ENCODE measurements around the gene MSTN.
"Not testable (repeated sequence)": the region's sequence is repeated elsewhere in the genome, so short reads cannot be mapped to it uniquely, and the experiment has no call there.

Gene MSTN

GRCh38 chr2:190068764-190069163, 6.2 kb upstream of the MSTN start:
- in situ Hi-C loops (cut with HindIII; ENCODE audit: low sequenced_read_pairs): no loop called here

- in situ Hi-C loops (cut with HindIII; ENCODE audit: low sequenced_read_pairs): no loop called here
These were observed 3.3 kb upstream of the MSTN start for GRCh38 chr2:190065839-190066238.

GRCh38 chr2:190063624-190064023, 1.1 kb upstream of the MSTN start:
- in situ Hi-C loops (cut with HindIII; ENCODE audit: low sequenced_read_pairs): no loop called here

GRCh38 chr2:190062053-190062452, 476 bp downstream of the MSTN start:
- in situ Hi-C loops (cut with HindIII; ENCODE audit: low sequenced_read_pairs): no loop called here

- in situ Hi-C loops (cut with HindIII; ENCODE audit: low sequenced_read_pairs): no loop called here
These were observed 1.9 kb downstream of the MSTN start for GRCh38 chr2:190060626-190061025.

GRCh38 chr2:190060019-190060418, 2.5 kb downstream of the MSTN start:
- in situ Hi-C loops (cut with HindIII; ENCODE audit: low sequenced_read_pairs): no loop called here

GRCh38 chr2:190053426-190053825, 9.1 kb downstream of the MSTN start:
- in situ Hi-C loops (cut with HindIII; ENCODE audit: low sequenced_read_pairs): no loop called here

- in situ Hi-C loops (cut with HindIII; ENCODE audit: low sequenced_read_pairs): no loop called here
These were observed 10.2 kb downstream of the MSTN start for GRCh38 chr2:190052307-190052706.

GRCh38 chr2:190051223-190051622, 11.3 kb downstream of the MSTN start:
- in situ Hi-C loops (cut with HindIII; ENCODE audit: low sequenced_read_pairs): no loop called here

GRCh38 chr2:190050001-190050400, 12.5 kb downstream of the MSTN start:
- in situ Hi-C loops (cut with HindIII; ENCODE audit: low sequenced_read_pairs): no loop called here

- in situ Hi-C loops (cut with HindIII; ENCODE audit: low sequenced_read_pairs): no loop called here
These were observed 17.7 kb downstream of the MSTN start for GRCh38 chr2:190044866-190045265.

GRCh38 chr2:190043441-190043840, 19.1 kb downstream of the MSTN start:
- in situ Hi-C loops (cut with HindIII; ENCODE audit: low sequenced_read_pairs): no loop called here

- in situ Hi-C loops (cut with HindIII; ENCODE audit: low sequenced_read_pairs): loop anchor here (5.0 kb wide), 1 partner anchor 39 kb away; no protein-coding TSS in a partner anchor
These were observed 26.5 kb downstream of the MSTN start for GRCh38 chr2:190036071-190036470.

GRCh38 chr2:190034417-190034816, 28.1 kb downstream of the MSTN start:
- in situ Hi-C loops (cut with HindIII; ENCODE audit: low sequenced_read_pairs): not testable (repeated sequence)

- in situ Hi-C loops (cut with HindIII; ENCODE audit: low sequenced_read_pairs): no loop called here
These were observed 30.4 kb downstream of the MSTN start for GRCh38 chr2:190031969-190032618.

- in situ Hi-C loops (cut with HindIII; ENCODE audit: low sequenced_read_pairs): no loop called here
These were observed 38.7 kb downstream of the MSTN start for GRCh38 chr2:190023860-190024259.

- in situ Hi-C loops (cut with HindIII; ENCODE audit: low sequenced_read_pairs): no loop called here
These were observed 41.8 kb downstream of the MSTN start for GRCh38 chr2:190020720-190021119.

- in situ Hi-C loops (cut with HindIII; ENCODE audit: low sequenced_read_pairs): no loop called here
These were observed 44.7 kb downstream of the MSTN start for GRCh38 chr2:190017837-190018236.

GRCh38 chr2:190015969-190016368, 46.6 kb downstream of the MSTN start:
- in situ Hi-C loops (cut with HindIII; ENCODE audit: low sequenced_read_pairs): not testable (repeated sequence)
